HG03558 (cell line): ENCODE measurements around the gene ACE.
"Not testable (repeated sequence)": the region's sequence is repeated elsewhere in the genome, so short reads cannot be mapped to it uniquely, and the experiment has no call there.

ENCODE experiments used
- ATAC-seq: cut with Tn5 transposase; IDR thresholded peaks from one replicate; pipeline ENCODE4 v1.9.1; 2021; ENCODE audit warnings: moderate number of reproducible peaks; ENCODE audit not compliant: unreplicated experiment; ENCODE audit errors: extremely low read depth

ACE gene

DNA sequence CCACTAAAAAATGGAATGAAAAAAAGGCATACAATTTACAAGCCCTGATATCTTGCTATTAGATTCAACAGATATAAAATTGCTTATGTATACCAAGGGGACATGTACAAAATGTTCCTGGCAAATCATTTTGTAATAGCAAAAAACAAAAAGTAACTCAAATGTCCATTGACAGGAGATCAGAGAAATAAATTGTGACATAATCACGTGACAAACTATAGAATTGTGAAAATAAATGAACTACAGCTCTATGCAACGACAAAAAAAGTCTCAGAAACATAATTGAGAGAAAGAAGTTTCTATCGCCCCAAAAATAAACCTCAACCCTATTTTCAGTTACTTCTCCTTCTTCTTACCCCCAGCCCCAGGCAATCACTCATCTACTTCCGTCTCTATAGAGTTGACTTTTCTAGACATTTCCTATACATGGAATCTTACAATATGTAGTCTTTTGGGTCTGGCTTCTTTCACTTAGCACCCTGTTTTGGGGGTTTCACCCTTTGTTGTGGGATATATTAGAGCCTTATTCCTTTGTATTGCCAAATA, 12.1 kb upstream of the ACE start:
- no peak for ATAC-seq

DNA sequence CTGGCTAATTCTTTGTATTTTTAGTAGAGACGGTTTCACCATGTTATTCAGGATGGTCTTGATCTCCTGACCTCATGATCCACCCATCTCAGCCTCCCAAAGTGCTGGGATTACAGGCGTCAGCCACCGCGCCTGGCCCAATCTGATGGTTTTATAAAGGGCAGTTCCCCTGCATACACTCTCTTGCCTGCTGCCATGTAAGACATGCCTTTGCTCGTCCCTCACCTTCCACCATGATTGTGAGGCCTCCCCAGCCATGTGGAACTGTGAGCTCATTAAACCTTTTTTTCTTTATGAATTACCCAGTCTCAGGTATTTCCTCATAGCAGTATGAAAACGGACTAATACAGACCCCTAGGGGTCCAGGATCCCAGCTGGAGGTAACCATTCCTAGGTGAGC, 8.8 kb upstream of the ACE start:
- ATAC-seq = not testable (repeated sequence)

DNA sequence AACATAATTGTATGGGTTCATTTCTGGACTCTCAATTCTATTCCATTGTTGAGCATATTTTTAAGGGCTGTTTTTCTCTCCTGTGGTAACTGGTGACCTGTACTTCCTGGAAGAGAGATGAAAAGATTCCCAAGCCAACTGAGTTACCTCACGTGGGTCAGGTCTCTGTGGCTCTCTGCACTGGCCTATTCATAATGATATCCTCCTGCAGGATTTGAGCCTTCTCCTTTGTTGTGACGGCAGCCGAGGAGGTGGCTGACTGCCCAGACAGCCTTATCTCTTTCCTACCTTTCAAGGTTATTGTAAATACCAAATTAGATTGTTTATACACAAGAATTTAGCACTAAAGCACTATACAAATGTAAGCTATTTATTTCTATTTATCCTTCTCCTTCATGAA, 2.7 kb upstream of the ACE start:
- ATAC-seq = no peak

DNA sequence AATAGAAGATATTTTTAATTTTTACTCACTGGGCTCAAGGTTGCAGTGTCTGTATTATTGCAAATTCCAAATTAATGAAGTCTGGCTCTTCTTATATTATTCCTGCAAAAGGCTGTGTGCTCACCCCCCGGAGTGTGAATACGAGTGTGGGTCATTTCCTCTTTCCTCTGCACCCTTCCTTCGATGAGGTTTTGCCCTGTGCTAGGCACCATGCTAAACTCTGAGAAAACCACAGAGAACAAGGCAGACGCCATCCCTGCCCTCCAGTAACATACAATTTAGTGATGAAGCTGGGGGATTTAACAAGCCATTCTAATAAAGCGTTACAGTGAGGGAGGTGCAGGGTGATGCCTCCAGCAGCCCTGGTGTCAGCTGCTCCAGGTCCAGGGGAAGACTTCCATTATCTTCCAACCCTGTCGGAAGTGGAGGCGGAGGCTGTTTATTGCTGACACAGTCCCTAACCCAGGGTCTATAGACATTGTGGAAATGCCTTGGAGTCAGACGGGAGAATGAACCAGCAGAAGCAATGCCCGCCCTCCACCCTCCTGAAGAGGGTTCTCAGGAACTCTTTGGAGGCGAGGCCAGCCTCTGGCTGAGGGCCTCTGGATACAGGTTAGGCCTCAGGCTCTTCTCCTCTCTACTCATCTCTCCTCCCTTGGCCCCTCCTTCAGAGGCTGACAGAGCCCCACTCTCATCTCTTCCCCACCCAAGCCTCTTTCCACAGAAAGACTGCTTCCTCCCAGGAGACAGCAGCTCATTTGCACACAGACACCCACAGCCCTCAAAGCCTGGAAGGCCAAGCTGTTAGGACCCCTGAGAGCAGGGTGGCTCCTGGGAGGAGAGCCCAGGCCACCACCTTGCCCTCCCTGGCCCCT, 2.0 kb upstream of the ACE start:
- ATAC-seq = no peak

DNA sequence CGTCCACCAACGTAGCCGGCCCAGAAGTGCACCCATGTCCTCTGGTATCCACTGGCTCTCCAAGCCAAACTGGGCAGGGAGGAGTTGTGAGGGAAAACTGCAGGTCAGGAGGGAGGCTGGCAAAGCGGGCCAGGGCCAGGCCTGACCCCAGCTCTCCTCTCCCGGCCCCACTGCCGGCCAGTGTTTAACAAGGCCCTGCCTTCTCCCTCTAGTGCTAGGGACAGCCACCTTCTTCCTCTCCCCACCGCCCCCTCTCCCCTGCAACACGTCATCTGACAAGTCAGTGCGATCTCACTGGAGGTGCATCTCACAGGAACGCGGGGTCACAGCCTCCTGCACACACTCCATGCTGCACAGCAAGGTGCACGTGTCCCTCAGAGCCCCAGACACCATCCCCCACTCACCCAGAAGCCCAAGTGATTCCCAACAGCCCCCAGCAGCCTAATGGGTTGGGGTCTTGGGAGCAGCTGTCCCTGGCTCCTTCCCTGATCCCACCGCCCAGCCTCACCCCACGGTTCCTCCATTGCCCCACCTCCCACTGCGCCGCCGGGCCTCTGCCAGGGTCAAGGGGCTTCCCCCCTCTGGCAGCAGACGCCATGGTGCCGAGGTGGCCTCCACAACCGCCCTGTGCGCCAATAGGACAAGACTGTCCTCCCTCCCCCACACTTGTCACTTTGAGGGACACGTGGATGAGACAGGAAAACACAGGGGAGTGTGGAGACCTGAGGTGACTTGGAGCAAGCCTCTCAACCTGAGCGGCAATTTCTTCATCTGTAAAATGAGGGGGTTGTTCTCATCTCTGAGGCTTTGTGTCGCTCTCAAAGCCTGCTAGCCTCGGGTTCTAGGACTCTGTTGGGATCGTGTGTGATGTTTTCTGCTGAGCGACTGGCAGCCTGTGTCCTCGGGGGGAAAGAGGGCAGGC, 1.1 kb upstream of the ACE start:
- no peak for ATAC-seq

DNA sequence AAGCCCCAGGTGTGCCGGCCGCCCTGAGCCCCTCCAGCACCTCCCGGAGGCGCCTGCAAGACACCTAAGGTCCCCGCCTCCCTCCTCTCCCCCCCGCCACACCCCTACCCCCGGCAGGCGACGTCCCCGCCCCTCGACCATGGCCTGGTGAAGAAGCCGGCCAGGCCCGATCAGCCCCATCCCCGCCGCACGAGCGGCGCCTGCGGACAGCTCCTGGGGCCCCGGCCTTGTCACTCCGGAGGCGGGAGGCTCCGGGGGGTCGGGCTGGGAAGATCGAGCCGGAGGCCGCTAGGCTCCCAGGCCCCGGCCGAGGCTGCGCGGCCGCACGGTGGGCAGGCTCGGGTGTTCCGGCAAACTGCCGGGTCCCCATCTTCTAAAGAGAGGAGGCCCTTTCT, 405 bp upstream of the ACE start:
- no peak for ATAC-seq

DNA sequence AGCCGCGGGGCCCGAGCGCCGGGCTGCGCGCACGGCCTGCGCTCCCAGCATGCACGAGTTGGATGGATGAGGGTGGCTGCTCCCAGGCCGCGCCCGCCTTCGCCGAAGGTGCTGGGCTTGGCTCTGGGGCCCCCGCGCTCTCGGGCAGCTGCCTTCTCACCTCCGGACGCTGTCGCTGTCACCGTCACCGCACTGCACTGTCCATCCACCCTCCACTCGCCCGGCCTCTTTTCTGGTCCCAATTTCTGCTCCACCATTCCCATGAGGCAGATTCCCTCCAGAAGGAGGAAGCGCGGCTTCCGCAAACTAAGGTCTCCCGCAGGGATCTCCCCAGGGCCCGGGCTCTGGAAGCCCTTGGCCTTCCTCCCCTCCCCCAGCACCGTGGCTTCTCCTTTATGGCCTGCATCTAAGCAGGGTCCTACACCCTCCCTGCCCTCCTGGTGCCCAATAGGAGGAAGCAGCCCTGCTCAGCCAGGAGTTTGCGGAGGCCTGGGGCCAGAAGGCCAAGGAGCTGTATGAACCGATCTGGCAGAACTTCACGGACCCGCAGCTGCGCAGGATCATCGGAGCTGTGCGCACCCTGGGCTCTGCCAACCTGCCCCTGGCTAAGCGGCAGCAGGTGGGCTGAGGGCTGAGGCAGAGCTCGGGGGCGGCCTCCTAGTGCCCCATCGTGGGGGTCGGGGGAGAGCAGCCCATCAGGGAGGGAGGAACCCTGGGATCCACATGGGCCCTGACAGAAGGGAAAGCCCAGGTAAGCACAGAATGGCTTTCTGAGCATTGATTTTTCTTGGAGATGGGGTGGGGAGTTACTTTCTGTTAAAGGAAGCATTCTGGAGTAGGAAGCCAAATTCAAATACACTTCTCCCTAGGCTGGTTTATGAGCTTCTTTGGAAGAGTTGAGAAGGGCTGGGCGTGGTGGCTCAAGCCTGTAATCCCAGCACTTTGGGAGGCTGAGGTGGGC, 899 bp downstream of the ACE start:
- ATAC-seq = no peak

DNA sequence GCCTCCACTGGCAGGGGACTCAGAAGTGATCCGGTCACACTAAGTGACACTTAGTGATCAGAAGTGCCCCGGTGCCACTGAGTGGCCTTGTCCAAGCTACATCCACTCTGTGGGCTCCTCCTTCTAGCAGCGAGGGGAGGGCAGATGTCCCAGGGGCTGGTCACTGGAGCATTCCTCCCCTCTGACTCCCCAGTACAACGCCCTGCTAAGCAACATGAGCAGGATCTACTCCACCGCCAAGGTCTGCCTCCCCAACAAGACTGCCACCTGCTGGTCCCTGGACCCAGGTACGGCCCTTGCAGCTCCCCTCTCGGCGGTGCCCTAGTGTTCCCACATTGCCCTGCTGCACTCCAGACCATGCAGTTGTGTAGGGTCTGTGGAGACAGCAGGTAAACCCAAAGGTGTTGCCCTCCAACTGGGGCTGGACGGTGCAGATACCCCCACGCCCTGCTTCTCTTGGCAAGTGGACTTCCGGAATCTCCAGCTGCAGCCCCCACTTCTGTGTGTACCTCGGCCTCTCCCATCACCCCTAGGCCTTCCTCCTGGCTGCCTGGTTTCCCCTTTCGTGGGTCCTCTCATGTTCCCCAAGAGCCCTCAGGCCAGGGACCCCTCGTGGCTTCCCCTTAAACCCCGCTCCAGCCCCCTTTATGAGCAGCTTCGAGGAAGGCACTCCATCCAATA, 2.1 kb downstream of the ACE start:
- ATAC-seq = no peak

DNA sequence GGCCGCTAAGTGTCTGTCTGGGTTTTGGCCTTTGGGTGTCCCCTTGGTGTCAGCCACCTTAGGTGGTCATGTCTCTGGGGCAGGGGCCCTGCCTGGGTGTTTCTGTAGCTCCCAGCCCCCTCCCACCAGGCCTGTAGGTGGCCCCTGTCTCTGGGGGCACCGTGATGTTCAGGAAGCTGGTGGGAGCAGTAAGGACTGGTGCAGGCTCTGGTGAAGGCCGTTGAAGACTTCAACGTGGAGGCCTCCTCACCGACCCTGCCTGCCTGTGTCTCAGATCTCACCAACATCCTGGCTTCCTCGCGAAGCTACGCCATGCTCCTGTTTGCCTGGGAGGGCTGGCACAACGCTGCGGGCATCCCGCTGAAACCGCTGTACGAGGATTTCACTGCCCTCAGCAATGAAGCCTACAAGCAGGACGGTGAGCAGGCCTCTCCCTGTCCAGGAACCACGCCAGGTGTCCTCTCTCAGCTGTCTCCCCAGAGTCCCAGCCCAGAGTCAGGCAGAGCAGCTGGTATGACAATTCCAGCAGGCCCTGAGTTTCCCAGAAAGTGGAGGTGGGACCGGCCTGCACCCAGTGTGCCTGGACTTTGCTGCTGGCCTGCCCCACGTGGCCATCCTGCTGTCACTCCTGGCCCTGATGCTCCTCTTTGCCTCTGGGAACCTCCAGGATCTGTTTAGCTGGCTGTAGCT, 2.8 kb downstream of the ACE start:
- no peak for ATAC-seq

DNA sequence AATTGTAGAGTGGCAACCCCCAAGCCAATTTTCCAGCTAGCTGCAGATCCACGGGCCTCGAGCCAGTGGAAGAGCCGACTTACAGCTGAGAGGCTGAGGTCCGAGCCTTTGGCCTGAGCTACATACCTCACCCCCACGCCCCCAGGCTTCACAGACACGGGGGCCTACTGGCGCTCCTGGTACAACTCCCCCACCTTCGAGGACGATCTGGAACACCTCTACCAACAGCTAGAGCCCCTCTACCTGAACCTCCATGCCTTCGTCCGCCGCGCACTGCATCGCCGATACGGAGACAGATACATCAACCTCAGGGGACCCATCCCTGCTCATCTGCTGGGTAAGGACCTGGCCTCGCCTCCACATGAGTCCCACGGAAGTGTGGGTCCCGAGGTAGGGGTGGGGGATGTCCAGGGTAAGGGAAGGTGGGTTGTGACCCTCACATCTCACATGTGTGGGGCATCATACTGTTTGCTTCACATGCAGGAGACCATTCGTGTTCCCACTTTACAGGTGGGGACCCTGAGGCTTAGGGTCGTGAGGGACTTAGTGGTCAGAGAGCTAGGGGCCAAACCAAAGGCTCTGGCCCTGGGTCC, 3.4 kb downstream of the ACE start:
- no peak for ATAC-seq

DNA sequence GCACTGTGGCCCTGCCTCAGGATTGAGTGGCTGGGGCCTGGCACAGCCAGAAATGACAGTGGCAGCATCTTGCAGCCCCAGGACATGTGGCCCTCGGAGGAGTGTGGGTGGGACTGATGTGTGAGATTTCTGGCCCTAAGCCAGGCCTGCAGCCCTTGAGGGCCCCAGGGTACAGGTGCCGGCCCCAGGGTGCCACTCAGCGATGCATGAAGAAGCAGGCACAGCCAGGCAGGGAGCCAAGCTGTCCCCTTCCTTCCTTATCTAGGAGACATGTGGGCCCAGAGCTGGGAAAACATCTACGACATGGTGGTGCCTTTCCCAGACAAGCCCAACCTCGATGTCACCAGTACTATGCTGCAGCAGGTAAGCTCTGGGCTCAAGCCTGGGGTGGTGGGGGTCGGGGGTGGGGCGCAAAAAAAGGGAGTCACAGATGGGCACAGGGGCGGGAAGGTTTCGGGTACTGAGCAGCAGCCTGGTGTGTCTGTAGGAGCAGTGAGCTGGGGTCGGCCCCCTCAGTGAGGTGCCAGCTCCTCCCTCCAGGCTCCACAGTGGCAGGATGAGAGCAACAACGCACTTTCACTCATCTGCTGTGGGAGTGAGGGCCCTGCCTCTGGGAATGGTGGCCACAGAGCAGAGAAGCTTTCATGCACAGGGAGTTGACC, 4.1 kb downstream of the ACE start:
- no peak for ATAC-seq

DNA sequence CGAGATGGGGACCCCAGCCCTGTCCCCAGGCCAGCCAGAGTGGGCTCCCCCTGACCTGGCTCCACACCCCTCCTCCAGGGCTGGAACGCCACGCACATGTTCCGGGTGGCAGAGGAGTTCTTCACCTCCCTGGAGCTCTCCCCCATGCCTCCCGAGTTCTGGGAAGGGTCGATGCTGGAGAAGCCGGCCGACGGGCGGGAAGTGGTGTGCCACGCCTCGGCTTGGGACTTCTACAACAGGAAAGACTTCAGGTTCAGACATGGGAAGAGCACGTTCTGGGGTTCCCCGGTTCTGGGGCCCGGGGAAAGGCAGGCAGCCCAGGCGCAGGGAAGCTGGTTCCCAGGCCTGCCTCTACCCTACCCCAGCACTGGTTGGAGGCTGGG, 4.6 kb downstream of the ACE start:
- no peak for ATAC-seq

DNA sequence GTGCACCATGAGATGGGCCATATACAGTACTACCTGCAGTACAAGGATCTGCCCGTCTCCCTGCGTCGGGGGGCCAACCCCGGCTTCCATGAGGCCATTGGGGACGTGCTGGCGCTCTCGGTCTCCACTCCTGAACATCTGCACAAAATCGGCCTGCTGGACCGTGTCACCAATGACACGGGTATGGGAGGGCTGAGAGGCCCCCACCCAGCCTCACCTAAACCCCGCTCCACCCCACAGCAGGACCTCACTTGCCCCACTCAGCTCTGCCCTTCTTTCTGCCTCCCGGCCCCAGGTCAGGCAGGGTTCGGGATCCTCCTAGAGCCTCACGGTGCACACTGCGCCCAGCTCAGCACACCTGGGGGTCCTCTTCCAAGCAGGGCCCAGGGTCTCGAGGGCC, 5.6 kb downstream of the ACE start:
- ATAC-seq = no peak

DNA sequence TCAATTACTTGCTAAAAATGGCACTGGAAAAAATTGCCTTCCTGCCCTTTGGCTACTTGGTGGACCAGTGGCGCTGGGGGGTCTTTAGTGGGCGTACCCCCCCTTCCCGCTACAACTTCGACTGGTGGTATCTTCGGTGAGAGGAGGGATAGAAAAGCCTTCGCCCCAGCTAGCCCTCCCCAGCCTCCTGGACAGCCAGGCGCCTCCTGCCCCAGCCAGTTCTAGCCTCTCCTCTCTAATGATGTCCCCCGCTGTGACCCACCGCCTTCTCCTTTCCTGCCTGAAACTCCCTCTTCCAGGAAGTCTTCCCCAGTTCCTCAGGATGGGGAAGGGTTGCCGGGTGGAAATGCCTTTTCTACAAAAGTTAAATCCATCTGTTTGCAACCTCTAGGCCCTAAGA, 6.2 kb downstream of the ACE start:
- ATAC-seq = no peak

DNA sequence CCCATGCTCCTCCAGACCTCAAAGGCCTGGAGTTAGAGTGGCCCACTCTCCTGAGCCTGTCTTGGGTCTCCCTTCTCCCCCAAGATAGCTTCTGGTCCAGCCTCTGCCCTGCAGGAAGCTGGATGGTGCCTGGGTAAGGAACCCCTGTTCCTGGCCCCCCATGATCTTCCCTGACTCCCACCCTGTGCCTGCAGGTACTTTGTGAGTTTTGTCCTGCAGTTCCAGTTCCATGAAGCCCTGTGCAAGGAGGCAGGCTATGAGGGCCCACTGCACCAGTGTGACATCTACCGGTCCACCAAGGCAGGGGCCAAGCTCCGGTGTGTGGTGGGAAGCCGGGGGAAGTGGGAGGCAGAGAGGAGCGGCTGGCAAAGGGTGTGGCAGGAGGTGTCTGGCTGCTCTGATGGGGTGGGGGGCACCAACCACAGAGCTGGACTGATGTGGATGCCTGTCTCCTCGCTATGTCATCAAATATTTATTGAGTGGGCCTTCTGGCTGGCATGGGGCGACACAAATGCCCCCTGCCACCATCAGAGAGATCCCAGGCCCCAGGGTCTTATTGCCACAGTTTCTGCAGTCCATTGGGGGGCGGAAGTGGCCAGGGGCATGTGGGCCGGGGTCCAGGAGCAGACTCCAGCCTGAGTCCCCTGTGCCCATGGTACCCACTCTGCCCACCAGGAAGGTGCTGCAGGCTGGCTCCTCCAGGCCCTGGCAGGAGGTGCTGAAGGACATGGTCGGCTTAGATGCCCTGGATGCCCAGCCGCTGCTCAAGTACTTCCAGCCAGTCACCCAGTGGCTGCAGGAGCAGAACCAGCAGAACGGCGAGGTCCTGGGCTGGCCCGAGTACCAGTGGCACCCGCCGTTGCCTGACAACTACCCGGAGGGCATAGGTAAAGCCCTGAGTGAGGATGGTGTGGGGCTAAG, 7.1 kb downstream of the ACE start:
- ATAC-seq = no peak

DNA sequence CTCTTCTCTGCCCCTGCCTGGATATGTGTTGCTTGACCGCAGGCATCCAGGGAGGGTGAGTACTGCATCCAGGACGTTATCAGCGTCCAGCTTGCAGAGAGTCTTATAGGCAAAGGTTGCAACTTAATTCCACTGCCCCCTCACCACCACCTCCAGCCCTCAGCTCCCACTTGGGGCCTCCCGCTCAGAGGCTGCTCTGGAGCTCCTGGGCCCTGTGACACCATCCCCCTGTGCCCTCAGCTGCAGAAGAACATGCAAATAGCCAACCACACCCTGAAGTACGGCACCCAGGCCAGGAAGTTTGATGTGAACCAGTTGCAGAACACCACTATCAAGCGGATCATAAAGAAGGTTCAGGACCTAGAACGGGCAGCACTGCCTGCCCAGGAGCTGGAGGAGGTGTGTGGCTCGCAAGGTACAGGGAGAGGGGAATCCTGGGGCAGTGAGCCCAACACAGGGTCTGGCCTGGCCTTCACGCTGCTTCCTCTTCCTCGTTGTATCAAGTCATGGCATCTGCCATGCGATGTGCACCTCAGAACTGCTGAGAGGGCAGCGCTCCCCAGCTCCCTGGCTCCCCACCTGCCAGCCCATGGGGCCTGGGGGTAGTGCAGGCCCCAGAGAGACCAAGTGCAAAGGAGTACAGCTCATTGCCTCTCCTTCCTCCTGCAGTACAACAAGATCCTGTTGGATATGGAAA, 9.6 kb downstream of the ACE start:
- no peak for ATAC-seq

DNA sequence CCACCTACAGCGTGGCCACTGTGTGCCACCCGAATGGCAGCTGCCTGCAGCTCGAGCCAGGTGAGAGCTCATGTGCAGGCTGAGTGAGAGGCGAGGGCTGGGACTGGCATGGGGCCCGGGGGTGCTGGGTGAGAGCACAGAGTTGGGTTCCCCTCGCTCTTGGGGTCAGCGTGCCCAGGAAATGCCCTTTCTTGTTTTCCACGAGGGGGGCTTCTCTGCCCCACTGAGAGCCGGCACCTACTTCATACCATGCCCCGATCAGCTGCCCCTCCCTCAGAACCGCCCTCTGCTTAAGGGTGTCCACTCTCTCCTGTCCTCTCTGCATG, 10.1 kb downstream of the ACE start:
- ATAC-seq = no peak
